Hair follicular keratinocyte (primary cell): ENCODE measurements around the gene WDR82. TPM values are rescaled to one million over a fixed set of nuclear protein-coding genes. Genes with fewer than 3 reads are reported as not detected.

ENCODE experiments used
- total RNA-seq: library from RNA; depleted of rRNA; stranded (reverse); fragments of >200 nt; gene quantifications from 2 replicates; pipeline ENCODE4 v1.2.3, GENCODE V29; 2015

The WDR82 gene
- 44.5 and 51.0 TPM in 2 replicates for total RNA-seq

GRCh38 chr3:52278510-52279069 is at the start of gene WDR82:
Gene WDR82, minus strand, starts transcription at chr3:52278649. Its CDS starts 288 bp downstream, at chr3:52278361.

GRCh38 chr3:52315977-52316764 is 37.7 kb upstream of the WDR82 start, which contains the start of gene DNAH1:
Gene DNAH1, plus strand, starts transcription at chr3:52316319. Its CDS starts 6,124 bp downstream, at chr3:52322443.

GRCh38 chr3:52245322-52246263 is 32.9 kb downstream of the WDR82 start, which contains the start of gene PPM1M:
Gene PPM1M, plus strand, starts transcription at chr3:52245759. Its CDS starts 66 bp downstream, at chr3:52245825.

GRCh38 chr3:52238761-52239701 is 39.4 kb downstream of the WDR82 start, which contains the start of gene TWF2:
Gene TWF2, minus strand, starts transcription at chr3:52239158. Its CDS starts 142 bp downstream, at chr3:52239016.

GRCh38 chr3:52225452-52226228 is 52.8 kb downstream of the WDR82 start, which contains the start of gene TLR9:
Gene TLR9, minus strand, starts transcription at chr3:52225645. Its CDS starts 116 bp downstream, at chr3:52225529.

Other genes with a start within 250 kb of the WDR82 start
- 118 and 162 TPM in 2 replicates for gene DUSP7, start 222.1 kb downstream of the WDR82 start, total RNA-seq
- gene POC1A, start 124.2 kb downstream of the WDR82 start, total RNA-seq, result 8.7 and 23.7 TPM in 2 replicates
- gene ALAS1, start 80.5 kb downstream of the WDR82 start, total RNA-seq, result 43.8 and 52.0 TPM in 2 replicates
- not detected in 2 replicates for gene TLR9, start 53.0 kb downstream of the WDR82 start, total RNA-seq
- 149 and 181 TPM in 2 replicates for gene TWF2, start 39.5 kb downstream of the WDR82 start, total RNA-seq
- 7.6 and 9.9 TPM in 2 replicates for gene PPM1M, start 32.9 kb downstream of the WDR82 start, total RNA-seq
- gene GLYCTK, start 9.2 kb upstream of the WDR82 start, total RNA-seq, result 10.3 and 15.7 TPM in 2 replicates
- 0.27 and 0.86 TPM in 2 replicates for gene DNAH1, start 37.7 kb upstream of the WDR82 start, total RNA-seq
- gene BAP1, start 131.4 kb upstream of the WDR82 start, total RNA-seq, result 67.8 and 98.0 TPM in 2 replicates
- 7.6 and 10.2 TPM in 2 replicates for gene PHF7, start 132.0 kb upstream of the WDR82 start, total RNA-seq
- 0.46 TPM in 1 of 2 replicates, not detected in the other for gene SEMA3G, start 166.5 kb upstream of the WDR82 start, total RNA-seq
- gene TNNC1, start 175.4 kb upstream of the WDR82 start, total RNA-seq, result not detected in 2 replicates
- 24.4 and 36.2 TPM in 2 replicates for gene NISCH, start 177.0 kb upstream of the WDR82 start, total RNA-seq
- gene STAB1, start 216.7 kb upstream of the WDR82 start, total RNA-seq, result under 0.01 TPM in 1 of 2 replicates, not detected in the other